ENCODE data around the gene SPRTN.

The SPRTN gene

GRCh38 chr1:231376875-231377549 lies 38.9 kb downstream of the SPRTN start:
- no peak for DNase-seq

GRCh38 chr1:231381729-231382128 lies 43.6 kb downstream of the SPRTN start:
- no peak for DNase-seq

GRCh38 chr1:231382426-231382825 lies 44.3 kb downstream of the SPRTN start:
- no peak for DNase-seq

- no peak for DNase-seq
These were observed 45.2 kb downstream of the SPRTN start for GRCh38 chr1:231383159-231383860.

- no peak for DNase-seq
These were observed 46.8 kb downstream of the SPRTN start for GRCh38 chr1:231384696-231385415.

- no peak for DNase-seq
These were observed 47.3 kb downstream of the SPRTN start for GRCh38 chr1:231385416-231385748.

GRCh38 chr1:231386466-231386865 lies 48.4 kb downstream of the SPRTN start:
- no peak for DNase-seq

- DNase-seq, result no peak
These were observed 49.9 kb downstream of the SPRTN start for GRCh38 chr1:231387770-231388669.

- no peak for DNase-seq
These were observed 52.0 kb downstream of the SPRTN start for GRCh38 chr1:231390071-231390470.

GRCh38 chr1:231392389-231393131 lies 54.5 kb downstream of the SPRTN start:
- DNase-seq, result no peak

GRCh38 chr1:231393668-231394067 lies 55.6 kb downstream of the SPRTN start:
- DNase-seq, result no peak

GRCh38 chr1:231395076-231395997 lies 57.2 kb downstream of the SPRTN start:
- DNase-seq, result no peak

- DNase-seq, result no peak
These were observed 57.9 kb downstream of the SPRTN start for GRCh38 chr1:231395998-231396390.

GRCh38 chr1:231396643-231397042 lies 58.5 kb downstream of the SPRTN start:
- DNase-seq, result no peak

GRCh38 chr1:231397886-231398671 lies 60.0 kb downstream of the SPRTN start:
- no peak for DNase-seq

GRCh38 chr1:231401478-231401877 lies 63.4 kb downstream of the SPRTN start:
- no peak for DNase-seq

GRCh38 chr1:231404318-231404717 lies 66.2 kb downstream of the SPRTN start:
- no peak for DNase-seq

Data from DMS79 treated with DMSO at 0.1 percent for 48 hours (cell line).